COLO668 (cell line): Measurements from ENCODE around the gene PGBD5.
A peak's percentile ranks its signal among the peaks of the same experiment; 100 is the strongest.

Experiments used
- DNase-seq: peaks from one replicate; lab custom pipeline; 2025; ENCODE audit not compliant: unreplicated experiment; lab: John Stamatoyannopoulos, UW

The PGBD5 gene

GRCh38 chr1:230283678-230284077 lies 142.5 kb downstream of the PGBD5 start:
- DNase-seq: no peak

- DNase-seq: peak; percentile 27
These were observed 144.0 kb downstream of the PGBD5 start for GRCh38 chr1:230282157-230282556.

GRCh38 chr1:230281556-230281955 lies 144.6 kb downstream of the PGBD5 start:
- DNase-seq: no peak

- no peak for DNase-seq
These were observed 145.2 kb downstream of the PGBD5 start for GRCh38 chr1:230280906-230281413.

GRCh38 chr1:230280054-230280795 lies 145.9 kb downstream of the PGBD5 start:
- no peak for DNase-seq

GRCh38 chr1:230279583-230279945 lies 146.6 kb downstream of the PGBD5 start:
- no peak for DNase-seq

GRCh38 chr1:230278871-230279582 lies 147.1 kb downstream of the PGBD5 start:
- DNase-seq: no peak

GRCh38 chr1:230278376-230278775 lies 147.8 kb downstream of the PGBD5 start:
- DNase-seq: no peak

GRCh38 chr1:230277201-230278025 lies 148.7 kb downstream of the PGBD5 start:
- DNase-seq: no peak

GRCh38 chr1:230276401-230276800 lies 149.7 kb downstream of the PGBD5 start:
- DNase-seq: no peak

GRCh38 chr1:230274254-230274653 lies 151.9 kb downstream of the PGBD5 start:
- DNase-seq: no peak

GRCh38 chr1:230273141-230273710 lies 152.9 kb downstream of the PGBD5 start:
- no peak for DNase-seq

- no peak for DNase-seq
These were observed 153.6 kb downstream of the PGBD5 start for GRCh38 chr1:230272557-230272956.

- DNase-seq: no peak
These were observed 154.7 kb downstream of the PGBD5 start for GRCh38 chr1:230271300-230272035.

GRCh38 chr1:230270559-230271281 lies 155.4 kb downstream of the PGBD5 start:
- peak; percentile 68 for DNase-seq

GRCh38 chr1:230270185-230270558 lies 156.0 kb downstream of the PGBD5 start:
- no peak for DNase-seq

- DNase-seq: peak; percentile 85
These were observed 157.6 kb downstream of the PGBD5 start for GRCh38 chr1:230268371-230269170.

GRCh38 chr1:230267338-230268065 lies 158.6 kb downstream of the PGBD5 start:
- DNase-seq: peak; percentile 82
